Left hindlimb (tissue), 1 donor: Measurements from ENCODE around the gene PGAM5.
"Not testable (repeated sequence)": the region's sequence is repeated elsewhere in the genome, so short reads cannot be mapped to it uniquely, and the experiment has no call there.

Experiments
- DNase-seq: peaks from one replicate; pipeline ENCODE4 v3.0.0-alpha.2; 2018

Gene PGAM5

DNA sequence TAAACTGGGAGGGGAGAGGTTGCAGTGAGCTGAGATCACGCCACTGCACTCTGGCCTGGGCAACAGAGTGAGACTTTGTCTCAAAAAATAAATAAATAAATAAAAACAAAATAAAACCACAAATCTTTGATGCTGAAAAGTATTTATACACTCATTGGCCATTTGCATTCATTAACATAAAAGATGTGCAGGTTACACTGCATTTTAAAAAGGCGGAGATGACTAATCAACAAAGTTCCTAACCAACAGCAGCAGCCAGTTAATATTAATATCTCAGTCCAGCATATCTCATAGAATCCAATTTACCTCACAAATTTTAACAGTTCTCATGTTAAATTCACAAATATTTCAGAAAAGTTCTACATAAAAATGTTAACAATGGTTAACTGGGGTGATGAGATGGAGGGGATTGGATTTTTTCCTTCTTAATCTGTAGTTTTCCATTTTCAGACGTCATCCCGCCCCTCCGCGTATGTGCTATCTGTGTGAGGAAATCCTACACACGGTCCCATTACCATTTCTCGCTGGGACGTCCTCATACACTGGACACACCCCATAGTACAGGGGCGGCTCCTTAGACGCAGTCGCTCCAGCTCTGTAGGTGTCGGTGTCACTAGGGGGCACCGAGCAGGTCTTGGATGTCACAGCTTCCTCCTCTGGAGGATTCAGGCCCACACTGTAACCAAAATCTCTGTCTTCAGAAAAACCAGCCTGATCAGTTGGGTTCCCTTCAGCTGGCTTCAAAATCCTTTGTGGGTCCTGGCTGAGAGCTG is 43.7 kb downstream of the PGAM5 start:
- no peak for DNase-seq

DNA sequence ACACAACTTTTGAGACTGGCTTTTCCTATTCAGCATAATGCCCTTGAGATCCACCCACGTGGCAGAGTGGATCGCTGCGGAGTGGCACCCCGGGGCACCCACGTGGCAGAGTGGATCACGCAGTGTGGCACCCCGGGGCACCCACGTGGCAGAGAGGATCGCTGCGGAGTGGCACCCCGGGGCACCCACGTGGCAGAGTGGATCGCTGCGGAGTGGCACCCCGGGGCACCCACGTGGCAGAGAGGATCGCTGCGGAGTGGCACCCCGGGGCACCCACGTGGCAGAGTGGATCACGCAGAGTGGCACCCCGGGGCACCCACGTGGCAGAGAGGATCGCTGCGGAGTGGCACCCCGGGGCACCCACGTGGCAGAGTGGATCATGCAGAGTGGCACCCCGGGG is 48.2 kb downstream of the PGAM5 start:
- not testable (repeated sequence) for DNase-seq

DNA sequence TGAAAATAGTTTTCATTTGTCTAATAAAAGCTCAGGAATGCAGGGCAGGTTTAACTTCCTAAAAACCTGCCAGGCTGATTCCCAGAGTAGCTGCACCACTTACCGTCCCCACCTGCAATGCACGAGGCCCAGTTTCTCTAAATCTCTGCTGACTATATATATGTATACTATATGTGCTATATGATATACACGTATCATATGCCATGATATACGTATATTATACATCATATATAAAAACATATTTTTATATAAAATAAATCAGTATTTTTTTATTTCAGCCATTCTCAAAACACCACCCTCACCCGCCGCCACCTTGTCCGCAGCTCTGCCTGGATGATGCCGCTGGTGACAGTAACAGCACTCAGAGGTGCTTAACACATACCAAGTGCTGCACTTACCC is 48.7 kb downstream of the PGAM5 start:
- DNase-seq = no peak

DNA sequence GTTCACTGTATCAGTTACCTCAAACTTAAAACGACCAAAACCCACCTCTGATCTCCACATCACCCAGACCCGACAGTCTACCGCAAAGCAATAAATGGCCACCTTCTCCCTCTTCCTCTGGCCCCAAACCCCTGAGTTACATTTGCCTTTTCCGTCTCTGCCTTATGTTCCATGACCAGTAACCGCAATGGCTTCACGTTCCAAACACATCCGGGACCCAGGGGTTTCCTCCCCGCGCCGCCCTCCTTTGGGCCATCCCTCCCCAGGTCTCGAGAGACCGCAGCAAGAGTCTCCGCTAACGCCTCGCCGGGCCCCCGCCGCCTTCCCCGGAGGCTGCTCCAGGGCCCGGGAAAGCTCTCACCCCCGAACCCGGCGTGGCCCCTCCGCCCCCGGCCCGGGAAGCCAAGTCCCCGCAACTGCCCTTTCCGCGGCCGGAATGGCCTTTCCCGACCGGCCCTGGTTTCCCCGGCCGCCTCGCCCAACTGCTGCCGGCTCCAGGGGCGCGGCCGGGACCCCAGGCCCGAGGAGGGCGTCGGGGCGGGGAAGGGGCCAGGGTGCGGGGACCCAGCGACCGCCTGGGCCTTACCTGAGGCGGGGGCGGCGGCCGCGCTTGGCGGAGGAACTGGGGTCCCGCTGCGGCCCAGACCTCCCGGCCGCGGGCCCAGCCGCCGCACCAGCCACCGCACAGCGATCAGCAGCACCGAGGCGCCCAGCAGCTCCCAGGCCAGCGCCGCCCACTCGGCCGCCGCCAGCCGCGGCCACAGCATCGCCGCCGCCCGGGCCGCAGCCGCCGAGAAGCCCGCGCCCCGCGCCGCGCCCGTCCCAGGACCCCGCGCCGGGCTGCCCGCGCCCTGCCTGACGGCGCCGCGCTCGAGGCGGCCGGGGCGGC is 50.6 kb downstream of the PGAM5 start, which contains the start of gene ANKLE2:
TSS of gene ANKLE2 (minus strand) at position 801 of the 889 bp plus-strand sequence. CDS start at position 767, 34 bp downstream.
- peak; percentile 62 for DNase-seq

DNA sequence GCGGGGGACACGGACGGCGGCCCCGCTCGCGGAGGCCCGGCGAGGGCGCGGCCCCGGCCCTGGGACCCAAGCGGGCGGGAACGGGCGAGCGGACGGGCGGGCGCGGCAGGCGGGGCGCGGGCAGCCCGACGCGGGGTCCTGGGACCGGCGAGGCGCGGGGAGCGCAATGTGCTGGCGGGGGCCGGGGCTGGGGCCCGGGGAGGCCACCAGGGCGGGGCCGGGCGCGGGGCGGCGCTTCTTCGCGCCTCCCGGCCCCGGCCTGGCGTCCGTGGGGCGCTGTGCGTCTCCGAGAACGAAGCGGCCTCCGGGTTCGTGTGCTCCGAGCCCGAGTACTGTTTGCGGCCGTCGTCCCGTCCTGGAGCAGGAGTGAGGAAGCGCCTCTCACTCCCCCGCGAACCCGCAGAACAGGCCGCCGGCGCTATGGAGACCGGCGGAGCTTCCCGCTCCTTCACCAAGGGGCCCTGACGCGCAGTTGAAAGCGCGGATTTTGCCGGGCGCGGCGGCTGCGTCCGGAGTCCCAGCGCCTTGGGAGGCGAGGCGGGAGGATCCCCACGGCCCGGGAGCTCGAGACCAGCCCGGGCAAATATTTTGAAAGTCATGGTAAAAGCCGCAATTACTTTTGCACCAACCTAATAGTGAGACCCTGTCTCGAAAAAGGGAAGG is 51.4 kb downstream of the PGAM5 start:
- peak; percentile 92 for DNase-seq

DNA sequence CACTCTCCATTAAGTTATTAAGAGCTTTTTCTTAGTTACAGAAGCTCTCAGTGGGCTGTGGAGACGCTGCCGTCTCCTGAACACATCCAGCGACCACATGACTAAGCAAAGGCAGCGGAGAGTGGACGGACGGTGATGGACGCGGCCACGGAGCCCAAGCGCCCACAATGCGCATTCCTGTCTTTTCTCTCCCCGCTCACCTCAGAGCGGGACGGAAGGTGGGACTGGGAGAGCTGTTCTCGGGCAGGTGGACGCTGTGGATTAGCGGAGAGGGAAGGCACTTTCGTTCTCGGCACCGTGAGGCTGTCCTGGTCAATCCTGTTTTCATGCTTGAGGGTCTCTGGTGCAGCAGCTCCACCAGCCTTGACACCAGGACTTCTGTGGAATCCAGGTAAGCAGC is 53.6 kb downstream of the PGAM5 start:
- no peak for DNase-seq

DNA sequence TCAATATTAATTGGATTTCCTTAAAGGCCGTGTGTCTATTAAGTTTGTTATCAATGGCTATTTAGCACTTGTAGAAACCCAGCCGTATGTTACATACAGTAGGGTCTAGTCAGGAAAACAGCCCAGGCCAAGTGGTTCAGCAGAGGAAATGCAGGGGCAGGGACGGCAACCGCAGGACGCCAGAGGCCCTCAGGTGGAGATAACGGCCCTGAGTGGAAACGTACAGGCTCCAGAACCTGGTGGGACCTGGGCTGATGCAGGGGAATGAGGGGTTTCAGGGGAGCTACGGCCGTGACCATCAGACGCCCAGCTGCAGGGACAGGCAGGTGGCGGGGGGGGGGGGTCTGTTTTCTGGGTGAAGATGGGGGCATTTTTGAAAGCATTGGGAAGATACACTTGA is 54.7 kb downstream of the PGAM5 start:
- DNase-seq = no peak

DNA sequence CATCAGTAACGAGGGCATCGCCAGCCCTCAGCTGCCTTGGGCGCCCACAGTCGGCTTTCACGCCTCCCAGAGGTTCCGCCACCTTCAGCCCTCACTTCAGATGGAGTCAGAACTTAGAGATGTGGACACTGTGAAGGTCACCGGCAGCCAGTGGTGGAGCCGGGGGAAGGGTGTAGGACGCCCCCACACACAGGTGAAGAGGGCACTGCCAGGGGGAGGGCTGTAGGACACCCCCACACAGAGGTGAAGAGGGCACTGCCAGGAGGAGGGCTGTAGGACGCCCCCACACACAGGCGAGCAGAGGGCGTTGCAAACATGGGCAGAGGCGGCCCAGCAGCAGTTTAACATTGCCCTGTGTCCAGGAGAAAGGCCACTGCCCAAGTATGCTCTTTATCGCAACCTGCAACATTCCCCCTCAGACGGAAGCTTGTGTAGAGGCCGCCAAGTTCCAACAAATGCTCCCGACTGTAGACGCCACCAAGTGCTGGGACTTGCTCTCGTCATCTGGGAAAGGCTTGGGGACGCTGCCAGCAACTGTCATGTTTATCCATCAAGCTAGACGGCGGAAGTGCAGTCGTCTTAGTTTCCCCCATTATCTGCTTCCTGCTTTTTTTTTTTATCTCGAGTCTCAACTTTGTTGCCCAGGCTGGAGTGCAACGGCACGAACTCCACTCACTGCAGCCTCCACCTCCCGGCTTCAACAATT is 55.9 kb downstream of the PGAM5 start:
- no peak for DNase-seq

DNA sequence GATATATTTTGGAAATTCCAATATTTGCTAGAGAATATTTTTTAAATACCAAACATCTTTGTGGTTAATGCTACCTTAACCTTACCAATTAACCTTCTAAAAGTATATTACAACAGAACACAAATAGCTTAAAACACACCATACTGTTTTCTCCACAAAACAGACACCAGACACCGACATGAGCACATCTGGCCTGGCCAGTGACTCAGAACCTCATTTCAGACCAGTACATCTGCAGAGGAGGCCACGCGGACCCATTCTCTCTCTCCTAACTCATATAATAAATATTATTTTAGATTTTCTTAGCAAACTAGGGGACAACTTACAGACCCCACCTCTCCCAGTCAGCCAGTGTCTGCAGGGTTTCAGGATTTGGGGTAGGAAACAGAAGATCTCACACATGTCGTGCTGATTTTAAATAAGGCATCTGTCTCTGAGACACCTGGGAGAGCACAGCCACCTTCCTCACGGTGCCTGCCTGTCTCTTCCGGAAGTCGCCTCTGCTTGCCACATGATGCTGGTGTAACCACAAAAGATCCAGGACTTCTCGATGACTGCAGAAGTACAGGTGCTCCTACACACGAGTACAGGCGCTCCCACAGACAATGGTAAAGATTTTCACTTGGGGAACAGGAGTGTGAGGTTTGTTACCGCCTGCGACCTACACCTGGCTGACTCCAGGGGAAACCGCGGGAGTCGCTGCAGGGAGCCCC is 60.6 kb downstream of the PGAM5 start:
- no peak for DNase-seq
